HG03565 (cell line): Measurements from ENCODE around the gene MT1M.
"Not testable (repeated sequence)": the region's sequence is repeated elsewhere in the genome, so short reads cannot be mapped to it uniquely, and the experiment has no call there.

Experiments used
- ATAC-seq: cut with Tn5 transposase; IDR thresholded peaks from one replicate; pipeline ENCODE4 v1.9.1; 2021; ENCODE audit warnings: mild to moderate bottlenecking, moderate library complexity; ENCODE audit not compliant: unreplicated experiment

MT1M gene

GRCh38 chr16:56671691-56672090, 39.2 kb downstream of the MT1M start:
- ATAC-seq, result not testable (repeated sequence)

GRCh38 chr16:56672171-56672570, 39.7 kb downstream of the MT1M start:
- not testable (repeated sequence) for ATAC-seq

- ATAC-seq, result no peak
Observed at GRCh38 chr16:56672761-56673536, 40.5 kb downstream of the MT1M start.

- no peak for ATAC-seq
Observed at GRCh38 chr16:56673921-56674320, 41.5 kb downstream of the MT1M start.

- not testable (repeated sequence) for ATAC-seq
Observed at GRCh38 chr16:56674570-56674969, 42.1 kb downstream of the MT1M start.

- no peak for ATAC-seq
Observed at GRCh38 chr16:56675685-56676210, 43.3 kb downstream of the MT1M start.

- ATAC-seq, result no peak
Observed at GRCh38 chr16:56677474-56677873, 45.0 kb downstream of the MT1M start.

- no peak for ATAC-seq
Observed at GRCh38 chr16:56679078-56679730, 46.7 kb downstream of the MT1M start.

GRCh38 chr16:56679818-56680217, 47.4 kb downstream of the MT1M start:
- ATAC-seq, result no peak

GRCh38 chr16:56681939-56682702, 49.7 kb downstream of the MT1M start, which contains the start of gene MT1X:
MT1X (plus strand) TSS chr16:56682470; CDS start chr16:56682541, 71 bp downstream.
- peak; percentile 94 for ATAC-seq

GRCh38 chr16:56682703-56683397, 50.4 kb downstream of the MT1M start:
- no peak for ATAC-seq
